ENCODE measurements around the gene WDR27.

Gene WDR27

DNA sequence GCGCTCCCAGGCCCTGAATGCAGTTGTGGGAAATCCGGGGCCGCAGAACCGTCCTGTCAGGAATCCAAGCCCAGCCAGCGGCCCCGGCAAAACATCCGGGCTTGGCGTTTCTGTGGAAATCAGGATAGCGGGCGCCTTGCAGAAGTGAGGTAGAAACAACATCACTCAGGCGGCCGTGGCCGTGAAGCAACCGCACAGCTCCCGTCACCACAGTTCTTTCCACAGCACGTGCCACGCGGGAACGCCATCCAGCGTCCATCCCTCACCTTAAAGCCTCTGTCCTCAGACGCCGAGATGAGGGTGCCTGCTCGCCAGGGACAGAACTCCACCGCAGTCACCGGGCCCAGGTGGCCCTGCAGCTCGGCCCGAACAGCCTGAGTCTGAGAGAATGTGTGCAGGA is 34.1 kb downstream of the WDR27 start:
- Histone ChIP-seq H3K4me3 (no peak overlapping the region), H3K9me3 (no peaks in the 10 kb centered on the region), H3K4me2 (no peak overlapping the region), H3K9ac (no peak overlapping the region), H3K4me1 (peaks cover 9% of the 10 kb centered on the region), H3K27me3 (no peaks in the 10 kb centered on the region), H3K27ac (no peak overlapping the region), H4K20me1 (no peaks in the 10 kb centered on the region), H3K36me3 (peaks cover 71% of the 10 kb centered on the region)
- TF ChIP-seq Cebpa-rat (IDR thresholded peaks at IDR 0.05), result no peak

DNA sequence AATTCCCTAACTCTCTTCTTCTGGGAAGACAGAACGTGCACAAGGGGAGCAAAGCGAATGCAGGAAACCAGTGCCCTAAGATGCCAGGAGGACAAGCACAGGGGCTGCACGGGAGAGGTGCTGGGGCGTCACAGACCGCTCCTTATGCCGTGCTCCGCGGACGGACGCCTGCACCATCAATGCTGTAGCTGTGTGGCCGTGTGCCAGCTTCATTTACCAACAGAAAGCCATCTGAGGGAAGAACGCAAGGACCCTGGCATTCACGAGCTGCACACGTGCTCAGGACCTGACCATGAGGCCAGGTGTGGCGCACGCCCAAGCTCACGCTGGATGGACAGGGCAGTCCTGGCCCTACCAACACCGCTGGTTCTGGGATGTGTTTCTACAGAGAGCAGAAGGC is 35.4 kb downstream of the WDR27 start:
- Histone ChIP-seq H4K20me1 (no peaks in the 10 kb centered on the region), H3K36me3 (peaks cover 71% of the 10 kb centered on the region), H3K27me3 (no peaks in the 10 kb centered on the region), H3K9me3 (no peaks in the 10 kb centered on the region), H3K4me1 (peaks cover 9% of the 10 kb centered on the region), H3K9ac (no peak overlapping the region), H3K27ac (no peak overlapping the region), H3K4me2 (no peak overlapping the region), H3K4me3 (no peak overlapping the region)
- no peak for TF ChIP-seq Cebpa-rat (IDR thresholded peaks at IDR 0.05)

DNA sequence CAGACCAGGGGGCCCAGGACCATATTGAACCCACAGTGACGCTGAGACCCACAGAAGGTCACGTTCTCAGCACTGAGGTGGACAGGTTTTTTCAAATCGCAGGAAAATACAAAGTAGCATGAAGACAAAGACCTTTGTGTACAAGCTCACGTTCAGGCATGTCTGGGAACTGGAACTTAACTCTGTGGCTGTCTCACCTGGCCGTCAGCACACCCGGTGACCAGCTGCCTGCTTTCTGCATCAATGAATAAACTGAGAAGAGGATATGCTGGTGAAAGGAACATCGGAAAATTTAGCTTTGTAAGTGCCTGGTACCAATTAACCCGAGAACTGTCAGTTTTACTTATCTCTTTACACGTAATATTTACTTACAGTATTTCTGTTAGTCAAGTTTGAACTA is 36.5 kb downstream of the WDR27 start:
- no peak overlapping the region for H3K4me3 ChIP-seq
- H3K4me2 ChIP-seq, result no peak overlapping the region
- no peak overlapping the region for H3K9ac ChIP-seq
- no peaks in the 10 kb centered on the region for H3K27me3 ChIP-seq
- peaks cover 72% of the 10 kb centered on the region for H3K36me3 ChIP-seq
- H4K20me1 ChIP-seq, result no peaks in the 10 kb centered on the region
- peaks cover 8% of the 10 kb centered on the region for H3K4me1 ChIP-seq
- no peak for TF ChIP-seq Cebpa-rat (IDR thresholded peaks at IDR 0.05)
- H3K27ac ChIP-seq, result no peak overlapping the region
- no peaks in the 10 kb centered on the region for H3K9me3 ChIP-seq

DNA sequence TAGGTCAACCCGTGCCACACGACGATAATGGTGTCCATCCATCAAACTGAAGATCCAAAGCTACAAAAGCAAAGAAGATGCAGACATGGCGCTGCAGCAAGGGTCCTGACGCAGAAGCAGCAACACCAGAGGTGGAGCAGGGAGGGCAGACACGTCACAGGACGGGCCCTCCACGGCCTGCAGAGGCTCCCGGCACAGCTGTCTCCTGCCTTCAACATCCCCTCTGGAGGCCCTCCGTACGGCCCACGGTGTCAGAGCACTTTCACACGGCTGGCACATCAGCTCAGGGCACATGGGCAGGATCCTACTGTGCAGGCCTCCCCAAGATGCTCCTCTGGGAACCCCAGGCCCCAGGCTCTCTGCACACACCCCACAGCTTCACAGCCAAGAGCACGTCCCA is 37.6 kb downstream of the WDR27 start:
- peaks cover 77% of the 10 kb centered on the region for H3K36me3 ChIP-seq

DNA sequence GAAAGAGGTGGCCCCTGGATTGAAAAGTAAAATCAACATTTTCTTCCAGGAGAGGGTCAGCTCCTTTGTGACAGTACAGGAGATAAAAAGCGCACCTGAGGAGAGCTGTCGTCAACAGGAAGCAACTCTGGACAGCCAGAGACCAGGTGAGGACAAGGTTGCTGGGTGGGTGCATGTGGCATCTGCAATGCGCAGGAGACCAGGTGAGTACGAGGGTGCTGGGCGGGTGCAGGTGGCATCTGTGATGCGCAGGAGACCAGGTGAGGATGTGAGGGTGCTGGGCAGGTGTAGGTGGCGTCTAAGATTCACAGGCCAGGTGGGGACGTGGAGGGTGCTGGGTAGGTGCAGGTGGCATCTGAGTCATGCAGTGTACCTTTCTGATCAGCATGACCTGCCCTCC is 38.4 kb downstream of the WDR27 start:
- Histone ChIP-seq H4K20me1 (no peaks in the 10 kb centered on the region), H3K4me2 (no peak overlapping the region), H3K4me3 (no peak overlapping the region), H3K27me3 (no peaks in the 10 kb centered on the region), H3K27ac (no peak overlapping the region), H3K4me1 (peaks cover 14% of the 10 kb centered on the region), H3K9ac (no peak overlapping the region), H3K36me3 (peaks cover 75% of the 10 kb centered on the region), H3K9me3 (no peaks in the 10 kb centered on the region)
- no peak for TF ChIP-seq Cebpa-rat (IDR thresholded peaks at IDR 0.05)

More for the DNA sequence above, 37.6 kb downstream of the WDR27 start:
- Histone ChIP-seq H3K27ac (no peak overlapping the region), H3K9ac (no peak overlapping the region), H3K27me3 (no peaks in the 10 kb centered on the region), H3K9me3 (no peaks in the 10 kb centered on the region), H3K4me3 (no peak overlapping the region), H3K4me2 (no peak overlapping the region), H4K20me1 (no peaks in the 10 kb centered on the region), H3K4me1 (peaks cover 6% of the 10 kb centered on the region)
- no peak for TF ChIP-seq Cebpa-rat (IDR thresholded peaks at IDR 0.05)

DNA sequence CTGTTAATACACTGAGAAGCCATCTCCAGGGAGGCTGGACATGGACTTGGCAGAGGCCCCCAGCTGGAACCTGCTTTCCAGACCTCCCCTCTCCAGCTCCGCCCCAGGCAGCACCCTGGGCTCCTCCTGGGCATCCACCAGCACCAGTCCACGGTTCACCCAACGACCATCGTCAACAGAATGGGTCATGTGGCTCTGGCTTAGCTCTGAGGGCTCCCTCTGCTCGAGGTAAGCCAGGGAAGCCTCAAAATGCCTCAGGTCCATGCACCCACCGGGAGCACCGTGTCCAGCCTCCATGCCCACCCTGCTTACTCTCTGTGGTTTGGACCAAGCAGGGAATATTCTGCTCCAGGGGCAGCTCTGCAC is 40.5 kb downstream of the WDR27 start:
- Histone ChIP-seq H3K4me2 (no peak overlapping the region), H3K27me3 (no peaks in the 10 kb centered on the region), H3K4me3 (no peak overlapping the region), H3K9me3 (no peaks in the 10 kb centered on the region), H3K27ac (no peak overlapping the region), H3K9ac (no peak overlapping the region), H4K20me1 (no peaks in the 10 kb centered on the region), H3K4me1 (peaks cover 35% of the 10 kb centered on the region), H3K36me3 (peaks cover 68% of the 10 kb centered on the region)
- no peak for TF ChIP-seq Cebpa-rat (IDR thresholded peaks at IDR 0.05)

DNA sequence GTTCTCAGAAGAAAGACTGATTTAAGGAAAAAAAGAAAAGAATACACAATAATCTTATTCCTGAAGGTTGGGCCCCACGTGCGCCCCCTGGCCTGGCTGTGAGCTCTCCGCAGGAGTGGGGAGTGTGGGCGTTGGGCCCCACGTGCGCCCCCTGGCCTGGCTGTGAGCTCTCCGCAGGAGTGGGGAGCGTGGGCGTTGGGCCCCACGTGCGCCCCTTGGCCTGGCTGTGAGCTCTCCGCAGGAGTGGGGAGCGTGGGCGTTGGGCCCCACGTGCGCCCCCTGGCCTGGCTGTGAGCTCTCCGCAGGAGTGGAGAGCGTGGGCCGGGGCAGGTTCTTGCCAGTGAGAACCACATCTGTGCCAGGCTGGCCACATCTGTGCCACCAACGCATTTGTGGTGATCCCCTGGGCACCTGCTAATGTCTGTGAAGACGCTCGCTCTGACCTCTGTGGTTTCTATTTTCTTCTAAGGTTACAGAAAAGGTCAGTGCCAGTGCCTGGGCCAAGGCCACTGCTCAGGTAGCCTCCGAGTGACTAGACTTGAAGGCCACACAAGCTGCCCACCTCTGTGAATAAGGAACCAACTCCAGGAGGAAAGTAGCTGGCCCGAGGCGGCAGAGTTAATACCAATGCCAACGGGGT is 41.0 kb downstream of the WDR27 start:
- no peak overlapping the region for H3K4me3 ChIP-seq
- TF ChIP-seq Cebpa-rat (IDR thresholded peaks at IDR 0.05), result no peak
- no peak overlapping the region for H3K27ac ChIP-seq
- H3K36me3 ChIP-seq, result peaks cover 70% of the 10 kb centered on the region
- H3K9ac ChIP-seq, result no peak overlapping the region
- peaks cover 40% of the 10 kb centered on the region for H3K4me1 ChIP-seq
- no peaks in the 10 kb centered on the region for H4K20me1 ChIP-seq
- H3K4me2 ChIP-seq, result no peak overlapping the region
- no peaks in the 10 kb centered on the region for H3K9me3 ChIP-seq
- no peaks in the 10 kb centered on the region for H3K27me3 ChIP-seq

DNA sequence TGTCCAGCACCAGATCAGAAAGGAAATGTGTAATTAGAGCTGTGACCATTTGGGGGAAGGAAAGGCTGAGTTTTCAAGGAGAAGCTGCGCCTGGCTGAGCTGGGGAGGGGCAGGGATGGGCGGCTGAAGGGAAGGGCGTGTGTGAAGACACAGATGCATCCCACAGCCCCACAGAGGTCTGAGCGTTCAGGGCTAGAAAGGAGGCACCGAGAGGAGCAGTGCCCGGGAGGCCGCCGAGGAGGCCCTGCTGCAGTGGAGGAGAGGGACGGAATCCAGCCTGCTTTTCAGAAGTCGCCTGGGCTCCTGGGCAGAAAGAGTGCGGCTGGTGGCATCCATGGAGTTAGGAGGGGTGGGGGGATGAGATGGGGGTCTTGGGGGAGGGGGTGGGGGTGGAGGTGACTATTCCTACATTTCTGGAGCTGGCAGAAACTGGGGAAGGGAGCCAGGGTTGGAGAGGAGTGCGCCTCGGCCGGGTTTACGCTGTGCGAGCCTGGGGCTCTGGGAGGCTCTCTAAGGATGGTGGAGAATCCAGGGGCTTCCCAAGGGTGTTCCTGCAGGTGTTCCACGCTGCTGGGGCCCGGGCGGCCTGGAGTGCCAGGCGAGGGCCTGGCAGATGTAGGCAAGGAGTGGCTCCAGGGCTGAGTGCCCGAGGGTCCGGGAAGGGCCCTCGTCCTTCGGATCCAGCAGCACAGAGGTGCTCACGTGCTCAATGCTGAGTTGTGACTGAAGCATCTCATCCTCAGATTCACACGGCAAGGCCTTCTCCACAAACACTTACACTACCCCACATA is 41.8 kb downstream of the WDR27 start:
- no peaks in the 10 kb centered on the region for H3K27me3 ChIP-seq
- no peak overlapping the region for H3K4me3 ChIP-seq
- no peak overlapping the region for H3K4me2 ChIP-seq
- H3K9me3 ChIP-seq, result no peaks in the 10 kb centered on the region
- H3K9ac ChIP-seq, result no peak overlapping the region
- peak overlapping the region; percentile 46 for H3K27ac ChIP-seq
- peaks cover 63% of the 10 kb centered on the region for H3K36me3 ChIP-seq
- H3K4me1 ChIP-seq, result peaks cover 48% of the 10 kb centered on the region
- no peaks in the 10 kb centered on the region for H4K20me1 ChIP-seq
- TF ChIP-seq Cebpa-rat (IDR thresholded peaks at IDR 0.05), result no peak

DNA sequence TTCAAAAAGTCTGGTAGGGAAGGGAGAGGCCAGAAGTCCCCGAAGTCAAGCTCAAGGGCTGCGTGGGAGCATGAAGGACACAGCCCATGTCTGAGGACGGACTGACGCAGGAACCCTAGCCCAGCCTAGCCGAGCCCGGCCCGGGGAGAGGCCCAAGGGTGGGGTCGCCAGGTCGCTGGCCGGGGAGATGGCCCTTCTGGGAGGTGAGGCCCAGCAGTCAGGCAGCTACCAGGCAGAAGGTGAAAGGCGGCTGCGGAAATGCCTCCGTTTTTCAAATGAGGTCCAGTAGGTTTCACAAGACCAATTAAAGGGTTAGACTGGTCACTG is 44.6 kb downstream of the WDR27 start:
- TF ChIP-seq Cebpa-rat (IDR thresholded peaks at IDR 0.05), result no peak
- Histone ChIP-seq H3K4me2 (peak overlapping the region; percentile 85), H3K4me3 (no peak overlapping the region), H3K9me3 (no peaks in the 10 kb centered on the region), H3K9ac (no peak overlapping the region), H3K27me3 (no peaks in the 10 kb centered on the region), H3K27ac (no peak overlapping the region), H3K36me3 (peaks cover 44% of the 10 kb centered on the region), H3K4me1 (peaks cover 49% of the 10 kb centered on the region), H4K20me1 (no peaks in the 10 kb centered on the region)

DNA sequence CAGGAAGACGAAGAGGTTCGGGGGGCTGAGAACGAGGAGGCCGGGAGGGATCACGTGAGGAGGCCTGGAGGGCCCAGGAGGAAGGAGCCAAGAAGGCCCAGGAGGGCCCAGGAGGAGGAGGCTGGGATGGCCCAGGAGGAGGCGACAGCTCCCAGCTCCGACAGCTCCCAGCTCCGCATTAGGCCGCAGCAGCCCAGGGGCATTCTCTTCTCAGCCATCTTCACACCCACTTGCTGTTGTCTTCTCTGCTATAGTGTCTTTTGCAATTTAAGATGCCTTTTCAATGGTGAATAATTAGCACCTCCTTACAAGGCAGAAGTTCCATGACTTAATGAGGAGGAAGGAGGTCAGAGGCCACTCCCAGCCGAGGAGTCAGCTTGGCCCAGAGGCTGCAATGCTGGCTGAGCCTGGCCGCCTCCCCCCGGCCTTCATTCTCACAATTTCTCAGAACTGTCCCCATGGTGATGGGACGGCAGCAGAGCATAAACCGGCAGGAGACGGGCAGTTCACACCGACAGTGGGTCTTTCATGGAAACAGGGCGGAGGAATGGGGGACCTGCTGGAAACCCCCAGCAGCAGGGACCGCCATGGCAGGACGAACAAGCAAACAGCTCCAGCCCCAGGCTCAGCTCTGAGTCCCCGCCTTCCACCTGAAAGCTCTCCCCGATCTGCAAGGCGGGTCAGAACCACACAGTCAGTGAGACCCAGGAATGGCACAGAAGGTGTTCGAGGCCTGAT is 45.1 kb downstream of the WDR27 start:
- Histone ChIP-seq H3K4me1 (peaks cover 49% of the 10 kb centered on the region), H3K9ac (no peak overlapping the region)

More for the DNA sequence above, 45.1 kb downstream of the WDR27 start:
- no peaks in the 10 kb centered on the region for H3K9me3 ChIP-seq
- H3K36me3 ChIP-seq, result peaks cover 45% of the 10 kb centered on the region
- no peak overlapping the region for H3K27ac ChIP-seq
- no peaks in the 10 kb centered on the region for H3K27me3 ChIP-seq
- H3K4me3 ChIP-seq, result no peak overlapping the region
- no peak for TF ChIP-seq Cebpa-rat (IDR thresholded peaks at IDR 0.05)
- H3K4me2 ChIP-seq, result peak overlapping the region; percentile 85
- H4K20me1 ChIP-seq, result no peaks in the 10 kb centered on the region

Data from BLaER1 (cell line).